GM20000 (cell line): ENCODE results near the gene PRIMA1.

ENCODE experiments used
- DNase-seq: peaks from one replicate; pipeline ENCODE4 v3.0.0; 2012; ENCODE audit warnings: low spot score
- CTCF ChIP-seq: IDR thresholded peaks from 2 replicates; pipeline ENCODE4 v1.5.1; 2012; ENCODE audit warnings: mild to moderate bottlenecking, control low read depth; ENCODE audit errors: extremely low read depth, missing control alignments

The PRIMA1 gene

GRCh38 chr14:93708800-93709199 lies 79.5 kb downstream of the PRIMA1 start:
- no peak for TF ChIP-seq CTCF
- no peak for DNase-seq

- TF ChIP-seq CTCF, result no peak
- DNase-seq, result no peak
These were observed 80.0 kb downstream of the PRIMA1 start for GRCh38 chr14:93708311-93708734.

- no peak for DNase-seq
- no peak for TF ChIP-seq CTCF
These were observed 80.8 kb downstream of the PRIMA1 start for GRCh38 chr14:93707475-93707874.

- DNase-seq, result no peak
- no peak for TF ChIP-seq CTCF
These were observed 81.8 kb downstream of the PRIMA1 start for GRCh38 chr14:93706360-93706955.

- TF ChIP-seq CTCF, result no peak
- DNase-seq, result no peak
These were observed 82.7 kb downstream of the PRIMA1 start for GRCh38 chr14:93705513-93706156.

GRCh38 chr14:93703941-93704340 lies 84.3 kb downstream of the PRIMA1 start:
- TF ChIP-seq CTCF, result no peak
- no peak for DNase-seq

GRCh38 chr14:93702946-93703345 lies 85.3 kb downstream of the PRIMA1 start:
- no peak for TF ChIP-seq CTCF

More at GRCh38 chr14:93702946-93703345, 85.3 kb downstream of the PRIMA1 start:
- DNase-seq, result no peak
